ENCODE data around the gene ABI3. TPM values are rescaled to one million over a fixed set of nuclear protein-coding genes. Genes with fewer than 3 reads are reported as not detected.

The ABI3 gene
- total RNA-seq, 1 experiment from 2014 or later: not detected

DNA sequence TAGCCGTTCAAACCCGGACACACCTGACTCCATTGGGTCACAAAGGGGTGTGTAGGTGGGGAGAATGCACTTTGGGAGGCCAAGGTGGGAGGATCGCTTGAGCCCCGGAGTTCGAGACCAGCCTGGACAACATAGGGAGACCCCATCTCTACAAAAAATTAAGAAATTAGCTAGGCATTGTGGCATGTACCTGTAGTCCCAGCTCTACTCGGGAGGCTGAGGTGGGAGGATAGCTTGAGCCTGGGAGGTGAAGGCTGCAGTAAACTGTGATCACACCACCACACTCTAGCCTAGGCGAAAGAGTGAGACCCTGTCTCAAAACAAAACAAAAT is 21.0 kb downstream of the ABI3 start:
- POLR2A ChIA-PET (ENCODE audit: unreplicated experiment): no interaction called here
- Histone ChIP-seq H2AFZ (ENCODE audit: low read length) (peak overlapping the region; percentile 92), H3K36me3 (ENCODE audit: low read depth, low read length) (no peaks in the 10 kb centered on the region), H3K9ac (ENCODE audit: low read length) (no peak overlapping the region), H3K9me2 (replicated peaks; ENCODE audit: low read length) (no peaks in the 10 kb centered on the region), H3K27ac (ENCODE audit: low read length) (no peak overlapping the region), H3K27me3 (ENCODE audit: low read length) (no peaks in the 10 kb centered on the region), H3K4me1 (ENCODE audit: insufficient read depth, low read length) (peaks cover 12% of the 10 kb centered on the region; the same call in 1 of the 2 replicates), H3K79me2 (ENCODE audit: low read length) (no peaks in the 10 kb centered on the region), H4K20me1 (ENCODE audit: low read length) (no peaks in the 10 kb centered on the region), H3K9me3 (ENCODE audit: low read length) (no peaks in the 10 kb centered on the region), H3K4me3 (ENCODE audit: low read length) (peak overlapping the region; percentile 72; the same call in 1 of the 2 replicates), H3K4me2 (ENCODE audit: low read length) (peak overlapping the region; percentile 92), H3F3A (ENCODE audit: low read length, unreplicated experiment) (no peaks in the 10 kb centered on the region)
- intact Hi-C loops (cut with micrococcal nuclease): no loop called here
- CTCF ChIA-PET: no interaction called here
- no TSS peak for BruUV-seq (replicated peaks)
- no peak for DNase-seq
- TF ChIP-seq, protein P1, sequence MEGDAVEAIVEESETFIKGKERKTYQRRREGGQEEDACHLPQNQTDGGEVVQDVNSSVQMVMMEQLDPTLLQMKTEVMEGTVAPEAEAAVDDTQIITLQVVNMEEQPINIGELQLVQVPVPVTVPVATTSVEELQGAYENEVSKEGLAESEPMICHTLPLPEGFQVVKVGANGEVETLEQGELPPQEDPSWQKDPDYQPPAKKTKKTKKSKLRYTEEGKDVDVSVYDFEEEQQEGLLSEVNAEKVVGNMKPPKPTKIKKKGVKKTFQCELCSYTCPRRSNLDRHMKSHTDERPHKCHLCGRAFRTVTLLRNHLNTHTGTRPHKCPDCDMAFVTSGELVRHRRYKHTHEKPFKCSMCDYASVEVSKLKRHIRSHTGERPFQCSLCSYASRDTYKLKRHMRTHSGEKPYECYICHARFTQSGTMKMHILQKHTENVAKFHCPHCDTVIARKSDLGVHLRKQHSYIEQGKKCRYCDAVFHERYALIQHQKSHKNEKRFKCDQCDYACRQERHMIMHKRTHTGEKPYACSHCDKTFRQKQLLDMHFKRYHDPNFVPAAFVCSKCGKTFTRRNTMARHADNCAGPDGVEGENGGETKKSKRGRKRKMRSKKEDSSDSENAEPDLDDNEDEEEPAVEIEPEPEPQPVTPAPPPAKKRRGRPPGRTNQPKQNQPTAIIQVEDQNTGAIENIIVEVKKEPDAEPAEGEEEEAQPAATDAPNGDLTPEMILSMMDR (conservative IDR thresholded peaks at IDR 0.05; ENCODE audit: low read depth, low read length): no peak
- no peak for ATAC-seq

DNA sequence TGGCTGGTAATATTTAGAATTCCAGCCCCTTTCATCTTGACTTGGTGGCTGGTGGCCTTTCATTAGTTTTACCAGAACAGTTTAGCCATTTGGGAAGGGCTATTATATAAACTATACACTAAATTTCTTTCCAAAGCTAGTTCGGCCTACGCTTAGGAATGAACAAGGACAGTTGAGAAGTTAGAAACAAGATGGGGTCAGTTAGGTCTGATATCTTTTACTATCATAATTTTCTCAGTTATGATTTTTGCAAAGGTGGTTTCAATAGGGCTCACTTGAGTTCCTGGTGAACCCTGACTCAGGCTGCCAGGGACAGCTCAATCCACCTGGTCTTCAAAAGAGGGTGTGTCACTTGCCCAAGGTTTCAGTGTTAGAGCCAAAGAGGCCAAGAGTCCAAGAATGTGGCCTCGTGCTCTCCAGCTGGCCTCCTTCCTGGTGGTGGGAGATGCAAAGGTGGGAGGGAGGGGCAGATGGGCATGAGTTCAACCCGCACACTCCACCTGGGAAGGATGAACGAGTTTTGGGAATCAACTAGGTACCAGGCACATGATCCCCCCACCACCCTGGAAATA is 24.1 kb downstream of the ABI3 start:
- ATAC-seq (no peak), DNase-seq (no peak)
- no peaks in the 10 kb centered on the region for H3K36me3 ChIP-seq (ENCODE audit: low read depth, low read length)
- H3K4me1 ChIP-seq (ENCODE audit: insufficient read depth, low read length): peaks cover 9% of the 10 kb centered on the region; the same call in 1 of the 2 replicates
- H3K79me2 ChIP-seq (ENCODE audit: low read length): no peaks in the 10 kb centered on the region
- no peaks in the 10 kb centered on the region for H3F3A ChIP-seq (ENCODE audit: low read length, unreplicated experiment)
- intact Hi-C loops (cut with micrococcal nuclease): no loop called here
- TF ChIP-seq EZH2 (IDR thresholded peaks at IDR 0.05; ENCODE audit: low read length, unreplicated experiment): no peak
- TF ChIP-seq, protein P1 (conservative IDR thresholded peaks at IDR 0.05; ENCODE audit: low read depth, low read length): no peak
- TF ChIP-seq EZH2phosphoT487 (IDR thresholded peaks at IDR 0.05; ENCODE audit: borderline replicate concordance, low read length): no peak
- ChIA-PET POLR2A (ENCODE audit: unreplicated experiment) (no interaction called here), CTCF (interaction anchor here (0.7 kb wide), 1 partner anchor 280 kb away, joined by 3 read pairs; no protein-coding TSS in a partner anchor)
- no peaks in the 10 kb centered on the region for H3K27me3 ChIP-seq (ENCODE audit: low read length)
- no peak overlapping the region for H3K4me2 ChIP-seq (ENCODE audit: low read length)
- H4K20me1 ChIP-seq (ENCODE audit: low read length): no peaks in the 10 kb centered on the region
- H3K4me3 ChIP-seq (ENCODE audit: low read length): no peak overlapping the region
- H2AFZ ChIP-seq (ENCODE audit: low read length): no peak overlapping the region
- no peak overlapping the region for H3K9ac ChIP-seq (ENCODE audit: low read length)
- H3K9me2 ChIP-seq (replicated peaks; ENCODE audit: low read length): no peaks in the 10 kb centered on the region
- H3K27ac ChIP-seq (ENCODE audit: low read length): no peak overlapping the region
- no TSS peak for BruUV-seq (replicated peaks)
- no peaks in the 10 kb centered on the region for H3K9me3 ChIP-seq (ENCODE audit: low read length)

DNA sequence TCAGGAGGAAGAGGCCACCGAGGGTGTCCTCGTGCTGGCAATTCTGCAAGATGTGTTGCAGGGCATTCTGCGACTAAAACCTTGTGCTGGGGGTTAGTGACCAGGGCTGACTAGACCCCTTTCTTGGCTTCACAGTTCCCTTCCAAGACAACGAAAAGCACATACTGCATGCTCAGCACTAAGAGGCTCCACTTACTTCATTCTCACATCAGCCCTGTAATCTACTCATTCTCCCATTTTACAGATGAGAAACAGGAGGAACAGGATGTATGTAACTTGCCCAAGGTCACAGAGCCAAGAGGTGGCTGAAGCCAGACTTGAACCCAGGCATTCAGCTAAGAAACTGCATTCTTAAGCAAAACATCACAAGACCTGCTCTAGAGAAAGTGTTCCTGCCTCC is 25.4 kb downstream of the ABI3 start:
- Histone ChIP-seq H3K27me3 (ENCODE audit: low read length) (no peaks in the 10 kb centered on the region), H2AFZ (ENCODE audit: low read length) (no peak overlapping the region), H3K9me3 (ENCODE audit: low read length) (no peaks in the 10 kb centered on the region), H3K79me2 (ENCODE audit: low read length) (no peaks in the 10 kb centered on the region), H3K4me3 (ENCODE audit: low read length) (no peak overlapping the region), H3K27ac (ENCODE audit: low read length) (no peak overlapping the region), H4K20me1 (ENCODE audit: low read length) (no peaks in the 10 kb centered on the region), H3F3A (ENCODE audit: low read length, unreplicated experiment) (no peaks in the 10 kb centered on the region), H3K36me3 (ENCODE audit: low read depth, low read length) (no peaks in the 10 kb centered on the region), H3K9me2 (replicated peaks; ENCODE audit: low read length) (no peaks in the 10 kb centered on the region), H3K9ac (ENCODE audit: low read length) (no peak overlapping the region), H3K4me2 (ENCODE audit: low read length) (no peak overlapping the region), H3K4me1 (ENCODE audit: insufficient read depth, low read length) (peaks cover 5% of the 10 kb centered on the region; the same call in 1 of the 2 replicates)
- CTCF ChIA-PET: interaction anchor here (0.6 kb wide), 1 partner anchor 106 kb away, joined by 6 read pairs; no protein-coding TSS in a partner anchor
- no TSS peak for BruUV-seq (replicated peaks)
- POLR2A ChIA-PET (ENCODE audit: unreplicated experiment): no interaction called here
- TF ChIP-seq EZH2phosphoT487 (IDR thresholded peaks at IDR 0.05; ENCODE audit: borderline replicate concordance, low read length): no peak
- TF ChIP-seq EZH2 (IDR thresholded peaks at IDR 0.05; ENCODE audit: low read length, unreplicated experiment): no peak
- TF ChIP-seq, protein P1 (conservative IDR thresholded peaks at IDR 0.05; ENCODE audit: low read depth, low read length): no peak
- ATAC-seq (no peak), DNase-seq (no peak)
- intact Hi-C loops (cut with micrococcal nuclease): no loop called here

Data from PC-3 (cell line).